HepG2 (cell line): Measurements from ENCODE around the gene ZBTB7A. TPM values are rescaled to one million over a fixed set of nuclear protein-coding genes. Genes with fewer than 3 reads are reported as not detected.
A peak's percentile ranks its signal among the peaks of the same experiment; 100 is the strongest.

Source experiments
- ASH2L ChIP-seq: fragments of 300-600, 200-600 bp; sonication (generic); IDR thresholded peaks from 2 replicates; pipeline ENCODE4 v1.7.0; 2017; ENCODE audit warnings: low read depth, mild to moderate bottlenecking, moderate library complexity, mixed read lengths, low read length; ENCODE audit not compliant: insufficient read length
- MTA3 ChIP-seq: sonication (generic); formaldehyde crosslinking; IDR thresholded peaks from 2 replicates; pipeline ENCODE4 v1.4.0; 2020; ENCODE audit warnings: missing genetic modification reagents
- NFE2 ChIP-seq: sonication (generic); formaldehyde crosslinking; IDR thresholded peaks from 2 replicates; pipeline ENCODE4 v1.4.0; 2020; ENCODE audit warnings: missing genetic modification reagents
- POLR2AphosphoS2 ChIP-seq: IDR thresholded peaks from 2 replicates; pipeline ENCODE4 v1.6.1; 2011; ENCODE audit warnings: low read depth, low read length, improper control_type of control experiment
- ZNF34 ChIP-seq: sonication (generic); formaldehyde crosslinking; IDR thresholded peaks from 2 replicates; pipeline ENCODE4 v1.4.0; 2020; ENCODE audit warnings: mild to moderate bottlenecking, missing genetic modification reagents, borderline replicate concordance
- ZNF761 ChIP-seq: sonication (generic); formaldehyde crosslinking; conservative IDR thresholded peaks from 2 replicates; pipeline ENCODE4 v1.4.0; 2020; ENCODE audit warnings: mild to moderate bottlenecking, missing genetic modification reagents
- polyA plus RNA-seq, 8 experiments: library from polyadenylated mRNA; depleted of rRNA in 3 of 8; stranded (reverse) in 7 of 8; unstranded in 1 of 8; fragments of >200 nt; fragmentation: Illumina TruSeq in 4 of 8; extraction: Trizol in 4 of 8; gene quantifications; 2 replicates each; pipeline versions ENCODE4 v1.2.1 to v1.2.3, GENCODE V29; 2011 to 2016; ENCODE audit warnings: low read depth in 4 of 8, missing spikeins in 1 of 8, mixed read lengths in 1 of 8; ENCODE audit not compliant: insufficient read depth in 1 of 8
- total RNA-seq, 5 experiments: library from RNA; depleted of rRNA; stranded (reverse); fragments of >200 nt; fragmentation: Illumina TruSeq; extraction: Trizol; gene quantifications; 2 replicates each; pipeline ENCODE4 v1.2.3, GENCODE V29; 2016; ENCODE audit warnings: low read depth in 1 of 5
- TF ChIP-seq, protein P1 (sequence below): sonication (generic); formaldehyde crosslinking; IDR thresholded peaks from 2 replicates; pipeline ENCODE4; 2020; ENCODE audit warnings: missing genetic modification reagents, mild to moderate bottlenecking, borderline replicate concordance
- TF ChIP-seq, protein P2 (sequence below), 2 experiments: sonication (generic) in 1 of 2; formaldehyde crosslinking in 1 of 2; IDR thresholded peaks; 2 replicates each; pipeline versions ENCODE4 v1.4.0 to v1.6.1; 2016 to 2020; ENCODE audit warnings: borderline replicate concordance in 1 of 2, low read depth in 1 of 2, mild to moderate bottlenecking in 1 of 2, missing genetic modification reagents in 1 of 2
- TF ChIP-seq, protein P3 (sequence below): sonication (generic); formaldehyde crosslinking; IDR thresholded peaks from 2 replicates; pipeline ENCODE4 v1.9.0; 2021; ENCODE audit warnings: mild to moderate bottlenecking, missing genetic modification reagents

Gene ZBTB7A
- total and polyA plus RNA-seq, 2 of the 13 experiments (the other 11 are each of a cell fraction or from before 2014, with no cell fraction given) = 3.6 to 4.0 TPM

DNA sequence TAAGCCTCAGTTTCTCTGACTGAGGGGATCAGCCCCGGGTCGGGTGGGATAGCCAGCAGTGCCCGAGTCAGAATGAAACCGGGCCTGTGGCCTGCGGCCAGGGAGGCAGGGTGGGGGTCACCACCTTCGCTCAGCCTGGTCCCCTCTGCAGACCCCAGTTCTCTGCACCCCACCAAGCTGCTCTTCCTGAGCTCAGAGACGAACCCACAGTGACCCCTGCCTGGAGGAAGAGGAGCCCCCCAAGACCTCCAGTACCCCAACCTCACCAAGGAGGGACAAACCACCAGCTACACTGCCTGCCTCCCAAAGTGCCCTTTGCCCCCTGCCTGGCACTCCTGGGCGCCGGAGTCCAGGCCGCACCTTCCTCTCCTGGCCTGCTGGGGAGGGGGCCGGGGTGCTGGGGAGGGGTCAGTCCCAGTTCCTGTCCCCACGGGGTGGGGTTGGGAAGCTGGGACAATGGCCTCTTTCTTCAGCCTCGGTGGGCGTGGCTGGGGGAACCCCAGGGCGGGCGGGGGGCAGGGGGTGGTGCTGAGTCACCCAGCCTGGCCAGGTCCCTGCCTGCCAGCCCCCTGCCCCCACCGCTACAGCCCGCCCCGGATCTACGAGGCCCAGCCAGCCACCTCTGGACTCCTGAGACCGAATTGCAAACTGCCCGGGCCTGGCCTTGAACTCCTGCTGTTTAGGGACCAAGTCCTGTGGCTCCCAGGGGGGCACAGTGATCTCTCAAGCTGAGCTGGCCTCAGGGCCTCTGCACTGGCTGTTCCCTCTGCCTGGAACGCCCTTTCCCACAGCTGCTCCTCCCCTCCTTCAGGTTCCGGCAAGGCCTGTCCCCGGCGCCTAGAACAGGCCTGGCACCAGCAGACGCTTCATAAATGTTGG lies 14.3 kb downstream of the ZBTB7A start (continued):
- TF ChIP-seq, protein P1, sequence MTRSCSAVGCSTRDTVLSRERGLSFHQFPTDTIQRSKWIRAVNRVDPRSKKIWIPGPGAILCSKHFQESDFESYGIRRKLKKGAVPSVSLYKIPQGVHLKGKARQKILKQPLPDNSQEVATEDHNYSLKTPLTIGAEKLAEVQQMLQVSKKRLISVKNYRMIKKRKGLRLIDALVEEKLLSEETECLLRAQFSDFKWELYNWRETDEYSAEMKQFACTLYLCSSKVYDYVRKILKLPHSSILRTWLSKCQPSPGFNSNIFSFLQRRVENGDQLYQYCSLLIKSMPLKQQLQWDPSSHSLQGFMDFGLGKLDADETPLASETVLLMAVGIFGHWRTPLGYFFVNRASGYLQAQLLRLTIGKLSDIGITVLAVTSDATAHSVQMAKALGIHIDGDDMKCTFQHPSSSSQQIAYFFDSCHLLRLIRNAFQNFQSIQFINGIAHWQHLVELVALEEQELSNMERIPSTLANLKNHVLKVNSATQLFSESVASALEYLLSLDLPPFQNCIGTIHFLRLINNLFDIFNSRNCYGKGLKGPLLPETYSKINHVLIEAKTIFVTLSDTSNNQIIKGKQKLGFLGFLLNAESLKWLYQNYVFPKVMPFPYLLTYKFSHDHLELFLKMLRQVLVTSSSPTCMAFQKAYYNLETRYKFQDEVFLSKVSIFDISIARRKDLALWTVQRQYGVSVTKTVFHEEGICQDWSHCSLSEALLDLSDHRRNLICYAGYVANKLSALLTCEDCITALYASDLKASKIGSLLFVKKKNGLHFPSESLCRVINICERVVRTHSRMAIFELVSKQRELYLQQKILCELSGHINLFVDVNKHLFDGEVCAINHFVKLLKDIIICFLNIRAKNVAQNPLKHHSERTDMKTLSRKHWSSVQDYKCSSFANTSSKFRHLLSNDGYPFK (CRISPR knock-in tag) = peak; percentile 65; the same call in 1 of the 2 replicates
- TF ChIP-seq POLR2AphosphoS2 (no peak), ZNF34 (CRISPR knock-in tag) (peak; percentile 60; the same call in 1 of the 2 replicates), ZNF761 (CRISPR knock-in tag) (no peak; the same call in 1 of the 2 replicates), NFE2 (CRISPR knock-in tag) (peak; percentile 53; the same call in 1 of the 2 replicates), MTA3 (CRISPR knock-in tag) (no peak), ASH2L (peak; percentile 36)
- TF ChIP-seq, protein P2, sequence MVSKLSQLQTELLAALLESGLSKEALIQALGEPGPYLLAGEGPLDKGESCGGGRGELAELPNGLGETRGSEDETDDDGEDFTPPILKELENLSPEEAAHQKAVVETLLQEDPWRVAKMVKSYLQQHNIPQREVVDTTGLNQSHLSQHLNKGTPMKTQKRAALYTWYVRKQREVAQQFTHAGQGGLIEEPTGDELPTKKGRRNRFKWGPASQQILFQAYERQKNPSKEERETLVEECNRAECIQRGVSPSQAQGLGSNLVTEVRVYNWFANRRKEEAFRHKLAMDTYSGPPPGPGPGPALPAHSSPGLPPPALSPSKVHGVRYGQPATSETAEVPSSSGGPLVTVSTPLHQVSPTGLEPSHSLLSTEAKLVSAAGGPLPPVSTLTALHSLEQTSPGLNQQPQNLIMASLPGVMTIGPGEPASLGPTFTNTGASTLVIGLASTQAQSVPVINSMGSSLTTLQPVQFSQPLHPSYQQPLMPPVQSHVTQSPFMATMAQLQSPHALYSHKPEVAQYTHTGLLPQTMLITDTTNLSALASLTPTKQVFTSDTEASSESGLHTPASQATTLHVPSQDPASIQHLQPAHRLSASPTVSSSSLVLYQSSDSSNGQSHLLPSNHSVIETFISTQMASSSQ (IDR thresholded peaks at IDR 0.05; ENCODE audit: low read depth) = peak; percentile 56
- TF ChIP-seq, protein P2 (CRISPR knock-in tag; IDR thresholded peaks at IDR 0.05; ENCODE audit: borderline replicate concordance) = peak; percentile 84; the same call in 1 of the 2 replicates
- TF ChIP-seq, protein P3, sequence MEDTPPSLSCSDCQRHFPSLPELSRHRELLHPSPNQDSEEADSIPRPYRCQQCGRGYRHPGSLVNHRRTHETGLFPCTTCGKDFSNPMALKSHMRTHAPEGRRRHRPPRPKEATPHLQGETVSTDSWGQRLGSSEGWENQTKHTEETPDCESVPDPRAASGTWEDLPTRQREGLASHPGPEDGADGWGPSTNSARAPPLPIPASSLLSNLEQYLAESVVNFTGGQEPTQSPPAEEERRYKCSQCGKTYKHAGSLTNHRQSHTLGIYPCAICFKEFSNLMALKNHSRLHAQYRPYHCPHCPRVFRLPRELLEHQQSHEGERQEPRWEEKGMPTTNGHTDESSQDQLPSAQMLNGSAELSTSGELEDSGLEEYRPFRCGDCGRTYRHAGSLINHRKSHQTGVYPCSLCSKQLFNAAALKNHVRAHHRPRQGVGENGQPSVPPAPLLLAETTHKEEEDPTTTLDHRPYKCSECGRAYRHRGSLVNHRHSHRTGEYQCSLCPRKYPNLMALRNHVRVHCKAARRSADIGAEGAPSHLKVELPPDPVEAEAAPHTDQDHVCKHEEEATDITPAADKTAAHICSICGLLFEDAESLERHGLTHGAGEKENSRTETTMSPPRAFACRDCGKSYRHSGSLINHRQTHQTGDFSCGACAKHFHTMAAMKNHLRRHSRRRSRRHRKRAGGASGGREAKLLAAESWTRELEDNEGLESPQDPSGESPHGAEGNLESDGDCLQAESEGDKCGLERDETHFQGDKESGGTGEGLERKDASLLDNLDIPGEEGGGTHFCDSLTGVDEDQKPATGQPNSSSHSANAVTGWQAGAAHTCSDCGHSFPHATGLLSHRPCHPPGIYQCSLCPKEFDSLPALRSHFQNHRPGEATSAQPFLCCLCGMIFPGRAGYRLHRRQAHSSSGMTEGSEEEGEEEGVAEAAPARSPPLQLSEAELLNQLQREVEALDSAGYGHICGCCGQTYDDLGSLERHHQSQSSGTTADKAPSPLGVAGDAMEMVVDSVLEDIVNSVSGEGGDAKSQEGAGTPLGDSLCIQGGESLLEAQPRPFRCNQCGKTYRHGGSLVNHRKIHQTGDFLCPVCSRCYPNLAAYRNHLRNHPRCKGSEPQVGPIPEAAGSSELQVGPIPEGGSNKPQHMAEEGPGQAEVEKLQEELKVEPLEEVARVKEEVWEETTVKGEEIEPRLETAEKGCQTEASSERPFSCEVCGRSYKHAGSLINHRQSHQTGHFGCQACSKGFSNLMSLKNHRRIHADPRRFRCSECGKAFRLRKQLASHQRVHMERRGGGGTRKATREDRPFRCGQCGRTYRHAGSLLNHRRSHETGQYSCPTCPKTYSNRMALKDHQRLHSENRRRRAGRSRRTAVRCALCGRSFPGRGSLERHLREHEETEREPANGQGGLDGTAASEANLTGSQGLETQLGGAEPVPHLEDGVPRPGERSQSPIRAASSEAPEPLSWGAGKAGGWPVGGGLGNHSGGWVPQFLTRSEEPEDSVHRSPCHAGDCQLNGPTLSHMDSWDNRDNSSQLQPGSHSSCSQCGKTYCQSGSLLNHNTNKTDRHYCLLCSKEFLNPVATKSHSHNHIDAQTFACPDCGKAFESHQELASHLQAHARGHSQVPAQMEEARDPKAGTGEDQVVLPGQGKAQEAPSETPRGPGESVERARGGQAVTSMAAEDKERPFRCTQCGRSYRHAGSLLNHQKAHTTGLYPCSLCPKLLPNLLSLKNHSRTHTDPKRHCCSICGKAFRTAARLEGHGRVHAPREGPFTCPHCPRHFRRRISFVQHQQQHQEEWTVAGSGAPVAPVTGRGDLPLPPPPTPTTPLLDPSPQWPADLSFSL (CRISPR knock-in tag) = no peak
